ENCODE data around the gene ICAM1. TPM values are rescaled to one million over a fixed set of nuclear protein-coding genes. Genes with fewer than 3 reads are reported as not detected.

The ICAM1 gene, protein sequence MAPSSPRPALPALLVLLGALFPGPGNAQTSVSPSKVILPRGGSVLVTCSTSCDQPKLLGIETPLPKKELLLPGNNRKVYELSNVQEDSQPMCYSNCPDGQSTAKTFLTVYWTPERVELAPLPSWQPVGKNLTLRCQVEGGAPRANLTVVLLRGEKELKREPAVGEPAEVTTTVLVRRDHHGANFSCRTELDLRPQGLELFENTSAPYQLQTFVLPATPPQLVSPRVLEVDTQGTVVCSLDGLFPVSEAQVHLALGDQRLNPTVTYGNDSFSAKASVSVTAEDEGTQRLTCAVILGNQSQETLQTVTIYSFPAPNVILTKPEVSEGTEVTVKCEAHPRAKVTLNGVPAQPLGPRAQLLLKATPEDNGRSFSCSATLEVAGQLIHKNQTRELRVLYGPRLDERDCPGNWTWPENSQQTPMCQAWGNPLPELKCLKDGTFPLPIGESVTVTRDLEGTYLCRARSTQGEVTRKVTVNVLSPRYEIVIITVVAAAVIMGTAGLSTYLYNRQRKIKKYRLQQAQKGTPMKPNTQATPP
- 1.4 and 3.5 TPM in 2 replicates for polyA plus RNA-seq (2011; rRNA removed)
- 0.40 and 0.66 TPM in 2 replicates for polyA plus RNA-seq (2012; cell fraction: cytosol; rRNA removed)
- polyA plus RNA-seq (2012; cell fraction: nucleus; rRNA removed): 1.3 TPM in 2 replicates
- polyA plus RNA-seq (2017; fragmentation: RNase III; extraction: RNeasy Plus Mini Kit Qiagen cat#74134 plus additional on column Dnase treatment): 1.2 to 2.6 TPM (median 1.5 TPM) in 3 replicates
- polyA minus RNA-seq (2011; rRNA and poly(A)+ RNA removed): 2.1 and 4.4 TPM in 2 replicates

DNA sequence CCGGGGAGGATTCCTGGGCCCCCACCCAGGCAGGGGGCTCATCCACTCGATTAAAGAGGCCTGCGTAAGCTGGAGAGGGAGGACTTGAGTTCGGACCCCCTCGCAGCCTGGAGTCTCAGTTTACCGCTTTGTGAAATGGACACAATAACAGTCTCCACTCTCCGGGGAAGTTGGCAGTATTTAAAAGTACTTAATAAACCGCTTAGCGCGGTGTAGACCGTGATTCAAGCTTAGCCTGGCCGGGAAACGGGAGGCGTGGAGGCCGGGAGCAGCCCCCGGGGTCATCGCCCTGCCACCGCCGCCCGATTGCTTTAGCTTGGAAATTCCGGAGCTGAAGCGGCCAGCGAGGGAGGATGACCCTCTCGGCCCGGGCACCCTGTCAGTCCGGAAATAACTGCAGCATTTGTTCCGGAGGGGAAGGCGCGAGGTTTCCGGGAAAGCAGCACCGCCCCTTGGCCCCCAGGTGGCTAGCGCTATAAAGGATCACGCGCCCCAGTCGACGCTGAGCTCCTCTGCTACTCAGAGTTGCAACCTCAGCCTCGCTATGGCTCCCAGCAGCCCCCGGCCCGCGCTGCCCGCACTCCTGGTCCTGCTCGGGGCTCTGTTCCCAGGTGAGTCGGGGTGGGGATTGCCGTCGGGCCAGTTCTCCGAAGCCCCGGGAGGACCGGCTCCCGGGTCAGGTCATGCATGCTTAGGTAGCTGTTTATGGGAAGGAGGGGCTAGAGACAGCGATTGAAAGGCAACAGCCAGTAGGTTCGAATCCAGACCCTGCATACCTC lies at the start of gene ICAM1:
Gene ICAM1, plus strand, starts transcription at position 505 of the 779 bp plus-strand sequence. Its CDS starts 40 bp downstream, at position 545.
- ATAC-seq (peak; percentile 33 to 55; a peak in 4 of 6 replicates), FAIRE-seq (no peak), DNase-seq (ENCODE audit: low read depth in 1 of 2, low spot score in 1 of 2) (no peak)
- CTCF ChIA-PET: interaction anchor here (0.9 to 6.7 kb wide), 19 partner anchors 11 to 340 kb away, joined by 3 to 104 read pairs (median 7); partner anchors contain the start of genes ICAM4, ICAM5, RAVER1 and TYK2
- POLR2A ChIA-PET: interaction anchor here (0.8 to 2.3 kb wide), 3 partner anchors 19 to 118 kb away, joined by 4 to 10 read pairs (median 7); partner anchors contain the start of genes ICAM5 and TYK2
- WGBS (ENCODE audit: missing lambda C conversion rate): 40% methylated on average over 15 of the region's 51 CpGs
- peak within 1 kb of the TSS; percentile 9; the same call in 1 of the 3 replicates for H3K4me3 ChIP-seq
- H3K9me3 ChIP-seq: no peaks in the 10 kb centered on the region
- peaks cover 12% of the 10 kb centered on the region for H3K4me1 ChIP-seq
- TF ChIP-seq, protein P1, sequence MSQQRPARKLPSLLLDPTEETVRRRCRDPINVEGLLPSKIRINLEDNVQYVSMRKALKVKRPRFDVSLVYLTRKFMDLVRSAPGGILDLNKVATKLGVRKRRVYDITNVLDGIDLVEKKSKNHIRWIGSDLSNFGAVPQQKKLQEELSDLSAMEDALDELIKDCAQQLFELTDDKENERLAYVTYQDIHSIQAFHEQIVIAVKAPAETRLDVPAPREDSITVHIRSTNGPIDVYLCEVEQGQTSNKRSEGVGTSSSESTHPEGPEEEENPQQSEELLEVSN (IDR thresholded peaks at IDR 0.05; ENCODE audit: borderline replicate concordance, low read depth): peak; percentile 27; the same call in 1 of the 2 replicates
- no peak for TF ChIP-seq NPAS2 (CRISPR knock-in tag; IDR thresholded peaks at IDR 0.05; ENCODE audit: borderline replicate concordance)
- no peak for TF ChIP-seq CBX8 (IDR thresholded peaks at IDR 0.05)
- TF ChIP-seq, protein P2, sequence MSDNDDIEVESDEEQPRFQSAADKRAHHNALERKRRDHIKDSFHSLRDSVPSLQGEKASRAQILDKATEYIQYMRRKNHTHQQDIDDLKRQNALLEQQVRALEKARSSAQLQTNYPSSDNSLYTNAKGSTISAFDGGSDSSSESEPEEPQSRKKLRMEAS (IDR thresholded peaks at IDR 0.05): peak; percentile 54; the same call in 1 of the 2 replicates
- TF ChIP-seq HEYL (CRISPR knock-in tag; IDR thresholded peaks at IDR 0.05): no peak
- peak within 1 kb of the TSS in 1 of 2 experiments; percentile 78; a peak in 3 of 6 replicates for H3K27ac ChIP-seq
- H3K4me2 ChIP-seq: peak within 1 kb of the TSS; percentile 69

DNA sequence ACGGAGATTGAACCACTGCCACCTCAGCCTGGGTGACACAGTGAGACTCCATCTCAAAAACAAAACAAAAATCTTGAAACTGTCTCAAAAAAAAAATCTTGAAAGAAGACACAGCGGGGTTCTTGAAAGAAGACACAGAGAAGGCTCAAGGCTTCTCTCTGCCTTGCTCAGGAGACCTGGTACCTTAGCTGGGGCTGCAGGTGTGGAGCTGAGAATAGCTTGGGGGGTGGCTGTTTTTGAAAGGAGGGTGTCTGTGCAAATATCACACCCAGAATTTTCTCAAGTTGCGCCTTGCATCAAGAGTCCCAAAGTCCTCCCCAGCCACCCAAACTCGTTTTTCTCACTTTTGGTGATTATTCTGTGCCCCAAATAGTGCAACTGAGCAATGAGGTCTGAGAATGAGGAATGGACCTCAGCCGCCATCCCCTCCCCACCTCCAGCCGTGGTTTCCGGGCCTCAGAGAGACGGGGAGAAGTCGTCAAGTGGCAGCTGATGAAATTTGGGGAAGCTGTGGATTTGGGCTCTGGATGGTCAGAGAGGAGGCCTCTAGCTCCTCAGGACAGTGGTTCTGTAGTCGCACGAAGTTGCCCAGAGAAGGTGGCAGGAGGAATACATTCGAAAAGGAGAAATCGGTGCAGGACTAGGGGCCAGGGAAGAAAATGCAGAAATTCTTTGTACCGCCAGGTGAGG lies 48.6 kb upstream of the ICAM1 start:
- DNase-seq (ENCODE audit: low read depth in 1 of 2, low spot score in 1 of 2) (no peak), ATAC-seq (no peak), FAIRE-seq (no peak)
- CTCF ChIA-PET: interaction anchor here (0.7 to 1.0 kb wide), 2 partner anchors 23 to 45 kb away, joined by 3 to 5 read pairs; no protein-coding TSS in a partner anchor
- no peak overlapping the region for H3K27ac ChIP-seq
- no peak overlapping the region for H3K4me2 ChIP-seq
- H3K9me3 ChIP-seq: no peaks in the 10 kb centered on the region
- no peak overlapping the region for H3K4me3 ChIP-seq
- POLR2A ChIA-PET: no interaction called here
- H3K4me1 ChIP-seq: 0 out of 3 replicates have a peak, but pooled peaks cover 4% of the 10 kb centered on the region
- TF ChIP-seq, protein P3, sequence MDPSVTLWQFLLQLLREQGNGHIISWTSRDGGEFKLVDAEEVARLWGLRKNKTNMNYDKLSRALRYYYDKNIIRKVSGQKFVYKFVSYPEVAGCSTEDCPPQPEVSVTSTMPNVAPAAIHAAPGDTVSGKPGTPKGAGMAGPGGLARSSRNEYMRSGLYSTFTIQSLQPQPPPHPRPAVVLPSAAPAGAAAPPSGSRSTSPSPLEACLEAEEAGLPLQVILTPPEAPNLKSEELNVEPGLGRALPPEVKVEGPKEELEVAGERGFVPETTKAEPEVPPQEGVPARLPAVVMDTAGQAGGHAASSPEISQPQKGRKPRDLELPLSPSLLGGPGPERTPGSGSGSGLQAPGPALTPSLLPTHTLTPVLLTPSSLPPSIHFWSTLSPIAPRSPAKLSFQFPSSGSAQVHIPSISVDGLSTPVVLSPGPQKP (IDR thresholded peaks at IDR 0.05; ENCODE audit: low read depth, low read length): no peak
- TF ChIP-seq RARB (CRISPR knock-in tag; IDR thresholded peaks at IDR 0.05) (no peak), EP300 (IDR thresholded peaks at IDR 0.05) (no peak)
- TF ChIP-seq, protein P4, sequence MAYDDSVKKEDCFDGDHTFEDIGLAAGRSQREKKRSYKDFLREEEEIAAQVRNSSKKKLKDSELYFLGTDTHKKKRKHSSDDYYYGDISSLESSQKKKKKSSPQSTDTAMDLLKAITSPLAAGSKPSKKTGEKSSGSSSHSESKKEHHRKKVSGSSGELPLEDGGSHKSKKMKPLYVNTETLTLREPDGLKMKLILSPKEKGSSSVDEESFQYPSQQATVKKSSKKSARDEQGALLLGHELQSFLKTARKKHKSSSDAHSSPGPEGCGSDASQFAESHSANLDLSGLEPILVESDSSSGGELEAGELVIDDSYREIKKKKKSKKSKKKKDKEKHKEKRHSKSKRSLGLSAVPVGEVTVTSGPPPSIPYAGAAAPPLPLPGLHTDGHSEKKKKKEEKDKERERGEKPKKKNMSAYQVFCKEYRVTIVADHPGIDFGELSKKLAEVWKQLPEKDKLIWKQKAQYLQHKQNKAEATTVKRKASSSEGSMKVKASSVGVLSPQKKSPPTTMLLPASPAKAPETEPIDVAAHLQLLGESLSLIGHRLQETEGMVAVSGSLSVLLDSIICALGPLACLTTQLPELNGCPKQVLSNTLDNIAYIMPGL (CRISPR knock-in tag; IDR thresholded peaks at IDR 0.05; ENCODE audit: borderline replicate concordance): no peak
- WGBS (ENCODE audit: missing lambda C conversion rate): 84% methylated on average over 14 of the region's 14 CpGs

DNA sequence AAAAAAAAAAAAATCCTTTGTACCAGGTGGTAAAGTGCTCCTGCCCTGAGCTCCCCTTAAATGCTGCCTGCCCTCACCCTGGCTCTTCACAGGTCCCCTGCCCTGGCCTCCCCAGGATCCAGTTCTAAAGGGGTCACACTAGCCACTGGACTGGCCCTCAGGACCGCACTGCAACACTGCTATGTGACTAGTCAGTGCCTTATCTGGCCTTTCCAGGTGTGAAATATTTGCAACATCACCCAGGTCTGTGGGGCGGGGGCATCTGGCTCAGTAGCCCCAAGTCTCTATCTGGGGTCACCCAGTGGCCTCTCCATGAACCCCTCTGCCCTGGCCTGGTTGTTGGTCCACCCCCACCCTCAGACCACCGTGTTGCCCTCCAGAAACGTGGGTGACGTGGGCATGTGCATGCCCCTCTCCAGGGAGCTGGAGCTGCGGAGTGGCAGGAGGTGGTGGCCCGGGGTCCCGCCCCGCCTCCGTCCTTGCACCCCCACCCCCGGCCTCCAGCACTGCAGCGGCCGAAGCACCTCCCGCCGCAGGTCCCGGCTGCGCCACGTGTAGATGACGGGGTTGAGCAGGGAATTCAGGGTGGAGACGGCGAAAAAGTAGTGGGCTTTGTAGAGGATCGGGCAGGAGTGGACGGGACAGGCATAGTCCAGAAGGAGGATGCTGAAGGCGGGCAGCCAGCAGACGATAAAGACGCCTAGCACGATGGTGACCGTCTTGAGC lies 47.3 kb upstream of the ICAM1 start:
- WGBS (ENCODE audit: missing lambda C conversion rate): 95% methylated on average over 13 of the region's 28 CpGs
- no peak for ATAC-seq
- TF ChIP-seq ZC3H11A (IDR thresholded peaks at IDR 0.05) (no peak), MAFK (IDR thresholded peaks at IDR 0.05; ENCODE audit: partially characterized antibody) (no peak), POLR2AphosphoS2 (conservative IDR thresholded peaks at IDR 0.05; ENCODE audit: low read length) (no peak), PHF8 (IDR thresholded peaks at IDR 0.05; ENCODE audit: borderline replicate concordance, low read depth) (no peak), EHF (CRISPR knock-in tag; IDR thresholded peaks at IDR 0.05) (no peak), KDM5A (IDR thresholded peaks at IDR 0.05) (no peak)
- TF ChIP-seq, protein P5, sequence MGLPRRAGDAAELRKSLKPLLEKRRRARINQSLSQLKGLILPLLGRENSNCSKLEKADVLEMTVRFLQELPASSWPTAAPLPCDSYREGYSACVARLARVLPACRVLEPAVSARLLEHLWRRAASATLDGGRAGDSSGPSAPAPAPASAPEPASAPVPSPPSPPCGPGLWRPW (IDR thresholded peaks at IDR 0.05): no peak
- H3K9me3 ChIP-seq: no peaks in the 10 kb centered on the region
- ChIA-PET POLR2A (no interaction called here), CTCF (interaction anchor here (0.6 kb wide), 1 partner anchor 61 kb away, joined by 6 read pairs; no protein-coding TSS in a partner anchor)
- no peak overlapping the region for H3K27ac ChIP-seq
- no peak overlapping the region for H3K4me2 ChIP-seq
- FAIRE-seq: no peak
- 0 out of 3 replicates have a peak, but pooled peaks cover 4% of the 10 kb centered on the region for H3K4me1 ChIP-seq
- no peak for DNase-seq (ENCODE audit: low read depth in 1 of 2, low spot score in 1 of 2)
- no peak overlapping the region for H3K4me3 ChIP-seq
